GM21367 (cell line): ENCODE data around the gene ISCU.
"Not testable (repeated sequence)": the region's sequence is repeated elsewhere in the genome, so short reads cannot be mapped to it uniquely, and the experiment has no call there.

Source experiments
- ATAC-seq: cut with Tn5 transposase; IDR thresholded peaks from one replicate; pipeline ENCODE4 v1.9.1; 2021; ENCODE audit not compliant: unreplicated experiment

Gene ISCU

DNA sequence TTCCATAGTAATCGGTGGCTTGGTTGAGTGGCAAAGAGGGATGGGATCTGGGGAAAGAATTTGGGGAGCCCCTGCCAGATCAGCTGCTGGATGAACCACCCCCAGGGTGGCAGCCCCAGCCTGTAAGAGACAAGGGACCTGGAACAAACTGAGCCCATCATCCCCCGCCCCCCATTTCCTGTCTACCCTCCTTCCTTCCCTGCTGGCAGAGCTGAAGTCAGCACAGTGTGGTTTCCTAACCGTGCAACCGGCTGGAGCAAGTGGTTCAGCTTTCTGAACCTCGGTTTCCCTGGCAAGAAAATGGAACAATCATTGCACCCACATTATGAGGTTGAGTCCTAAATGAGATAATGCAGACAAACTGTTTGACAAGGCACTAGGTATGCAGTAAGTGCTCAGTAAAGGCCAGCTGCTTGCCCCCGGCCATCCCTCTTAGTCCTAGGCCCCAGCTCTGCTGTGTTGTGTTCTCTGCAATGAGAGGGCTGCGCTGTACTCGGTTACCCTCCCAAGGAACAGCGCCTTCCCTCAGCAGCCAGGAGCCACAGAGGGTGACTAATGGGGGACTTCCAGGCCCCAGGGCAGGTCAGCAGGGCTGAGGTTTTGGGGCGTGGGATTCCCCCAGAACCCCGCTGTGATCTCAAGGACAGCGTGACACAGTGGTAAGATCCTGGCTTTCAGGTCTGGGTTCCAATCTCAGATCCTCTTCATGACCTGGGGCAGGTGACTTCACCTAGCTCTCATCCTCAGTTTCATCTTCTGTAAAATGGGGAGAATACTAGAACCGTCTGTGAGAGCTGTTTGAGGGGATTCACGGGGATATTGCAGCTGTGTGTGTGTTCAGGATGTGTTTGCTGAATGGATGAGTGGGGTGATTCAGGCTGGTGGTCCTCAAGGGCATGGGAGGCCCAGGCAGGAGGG lies 54.8 kb downstream of the ISCU start:
- no peak for ATAC-seq

DNA sequence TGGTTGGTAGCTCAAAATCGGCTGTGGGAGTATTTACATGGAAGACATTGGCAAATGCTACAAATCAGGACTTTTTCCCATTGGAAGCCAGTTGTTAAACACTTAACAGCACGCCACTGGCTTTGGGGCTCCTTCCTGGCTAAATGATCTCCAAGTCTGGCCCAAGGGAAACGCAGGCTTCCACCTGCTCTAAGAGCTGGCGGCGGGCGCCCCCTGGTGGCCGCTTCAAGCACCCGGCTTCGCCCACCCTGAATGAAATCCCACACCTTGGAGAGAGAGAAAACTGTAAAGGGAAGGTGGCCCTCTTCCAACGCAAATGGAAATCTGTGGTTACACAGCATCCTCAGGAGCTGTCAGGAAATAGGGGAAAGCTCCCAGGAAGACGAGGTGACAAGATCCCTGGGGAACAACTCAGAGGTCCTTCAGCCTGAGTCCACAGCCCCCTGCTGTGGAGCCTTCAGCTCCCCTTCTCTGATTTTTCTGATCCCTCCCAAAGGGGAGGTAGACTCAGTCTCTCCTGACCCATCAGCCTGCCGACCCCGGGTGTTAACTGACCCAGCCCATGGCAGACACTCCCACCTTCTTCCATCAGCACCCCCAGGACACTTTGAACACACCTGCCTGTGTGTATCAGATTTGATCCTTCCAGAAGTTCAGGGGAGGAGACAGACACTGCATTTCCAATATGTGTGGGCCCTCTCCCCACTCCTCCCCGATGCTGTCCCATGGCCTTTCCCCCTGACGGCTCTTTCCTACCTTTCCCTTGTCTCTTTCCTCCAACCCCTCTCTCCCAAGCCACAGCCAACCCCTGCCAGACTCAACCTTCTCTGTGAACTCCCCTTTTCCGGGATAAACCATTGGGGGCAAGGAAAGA lies 55.9 kb downstream of the ISCU start:
- ATAC-seq: peak; percentile 37

DNA sequence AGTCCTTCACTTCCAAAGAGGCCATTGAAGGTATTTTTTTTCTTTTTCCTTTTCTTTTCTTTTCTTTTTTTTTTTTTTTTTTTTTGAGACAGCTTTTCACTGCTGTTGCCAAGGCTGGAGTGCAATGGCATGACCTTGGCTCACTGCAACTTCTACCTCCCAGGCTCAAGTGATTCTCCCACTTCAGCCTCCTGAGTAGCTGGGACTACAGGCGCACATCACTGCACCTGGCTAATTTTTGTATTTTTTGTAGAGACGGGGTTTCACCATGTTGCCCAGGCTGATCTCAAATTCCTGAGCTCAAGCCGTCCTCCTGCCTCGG lies 56.5 kb downstream of the ISCU start:
- not testable (repeated sequence) for ATAC-seq
